ENCODE measurements around the gene RAB27B.

The RAB27B gene

DNA sequence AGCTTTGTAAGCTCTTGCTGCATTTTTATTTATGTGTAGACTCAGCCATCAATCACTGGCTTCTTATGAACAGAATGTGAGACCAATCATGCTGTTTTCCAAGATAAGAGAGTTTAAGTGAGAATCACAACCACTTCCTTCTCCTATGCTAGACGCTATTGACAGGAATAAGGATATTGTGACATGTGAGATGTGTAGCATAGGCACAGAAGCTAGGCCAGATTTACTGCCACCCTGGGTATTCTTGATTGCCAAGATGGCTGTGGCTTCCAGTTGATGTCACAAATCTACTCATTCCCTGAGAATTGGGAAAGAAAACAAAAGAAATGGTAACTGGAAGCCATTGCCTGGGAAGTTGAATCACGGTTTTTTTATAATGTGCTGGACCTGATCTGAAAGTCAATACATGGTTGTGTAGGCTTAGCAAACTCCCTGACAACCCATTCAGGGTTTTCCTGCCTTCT lies 49.9 kb downstream of the RAB27B start:
- peak; percentile 14 for DNase-seq (ENCODE audit: low read depth)
- TF ChIP-seq, protein P1, sequence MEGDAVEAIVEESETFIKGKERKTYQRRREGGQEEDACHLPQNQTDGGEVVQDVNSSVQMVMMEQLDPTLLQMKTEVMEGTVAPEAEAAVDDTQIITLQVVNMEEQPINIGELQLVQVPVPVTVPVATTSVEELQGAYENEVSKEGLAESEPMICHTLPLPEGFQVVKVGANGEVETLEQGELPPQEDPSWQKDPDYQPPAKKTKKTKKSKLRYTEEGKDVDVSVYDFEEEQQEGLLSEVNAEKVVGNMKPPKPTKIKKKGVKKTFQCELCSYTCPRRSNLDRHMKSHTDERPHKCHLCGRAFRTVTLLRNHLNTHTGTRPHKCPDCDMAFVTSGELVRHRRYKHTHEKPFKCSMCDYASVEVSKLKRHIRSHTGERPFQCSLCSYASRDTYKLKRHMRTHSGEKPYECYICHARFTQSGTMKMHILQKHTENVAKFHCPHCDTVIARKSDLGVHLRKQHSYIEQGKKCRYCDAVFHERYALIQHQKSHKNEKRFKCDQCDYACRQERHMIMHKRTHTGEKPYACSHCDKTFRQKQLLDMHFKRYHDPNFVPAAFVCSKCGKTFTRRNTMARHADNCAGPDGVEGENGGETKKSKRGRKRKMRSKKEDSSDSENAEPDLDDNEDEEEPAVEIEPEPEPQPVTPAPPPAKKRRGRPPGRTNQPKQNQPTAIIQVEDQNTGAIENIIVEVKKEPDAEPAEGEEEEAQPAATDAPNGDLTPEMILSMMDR (conservative IDR thresholded peaks at IDR 0.05; ENCODE audit: low read length) = no peak
- H3K4me3 ChIP-seq (ENCODE audit: low read length) = no peak overlapping the region

DNA sequence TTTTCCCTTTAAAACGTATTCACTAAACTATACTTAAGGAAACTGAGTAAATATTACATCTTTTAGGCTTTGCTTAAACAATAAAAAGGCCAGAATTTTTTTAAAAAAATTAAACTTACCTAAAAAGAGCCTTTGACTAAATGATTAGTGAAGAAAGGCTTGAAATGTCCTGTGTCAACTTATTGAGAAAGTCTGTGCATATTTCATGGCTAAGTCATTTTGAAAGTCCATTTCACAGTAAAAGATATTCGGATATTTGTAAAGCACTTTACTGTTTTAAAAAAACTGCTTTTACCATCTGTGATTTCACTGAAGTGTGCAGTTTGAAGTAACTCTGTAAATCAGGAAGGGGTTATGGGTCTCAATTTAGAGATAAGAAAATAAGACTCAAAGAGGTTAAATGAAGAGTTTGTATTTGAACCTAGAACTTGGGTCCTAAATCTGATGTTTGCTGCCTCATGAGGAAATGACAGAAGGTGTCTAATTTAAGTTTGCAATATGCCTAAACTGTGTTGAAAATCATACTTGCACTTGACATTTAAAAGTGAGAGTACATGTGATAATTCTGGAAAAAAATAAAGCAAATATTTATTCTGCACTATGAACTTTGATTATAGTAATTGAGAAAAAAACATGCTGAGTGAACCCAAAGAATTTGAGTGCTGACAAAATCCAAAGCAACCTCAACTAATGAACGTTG lies 50.5 kb downstream of the RAB27B start:
- TF ChIP-seq, protein P1 (conservative IDR thresholded peaks at IDR 0.05; ENCODE audit: low read length) = no peak
- no peak overlapping the region for H3K4me3 ChIP-seq (ENCODE audit: low read length)
- DNase-seq (ENCODE audit: low read depth) = no peak

- no peak for DNase-seq (ENCODE audit: low read depth)
- TF ChIP-seq, protein P1 (conservative IDR thresholded peaks at IDR 0.05; ENCODE audit: low read length) = no peak
Observed at GRCh38 chr18:54879691-54880090, 51.4 kb downstream of the RAB27B start.

DNA sequence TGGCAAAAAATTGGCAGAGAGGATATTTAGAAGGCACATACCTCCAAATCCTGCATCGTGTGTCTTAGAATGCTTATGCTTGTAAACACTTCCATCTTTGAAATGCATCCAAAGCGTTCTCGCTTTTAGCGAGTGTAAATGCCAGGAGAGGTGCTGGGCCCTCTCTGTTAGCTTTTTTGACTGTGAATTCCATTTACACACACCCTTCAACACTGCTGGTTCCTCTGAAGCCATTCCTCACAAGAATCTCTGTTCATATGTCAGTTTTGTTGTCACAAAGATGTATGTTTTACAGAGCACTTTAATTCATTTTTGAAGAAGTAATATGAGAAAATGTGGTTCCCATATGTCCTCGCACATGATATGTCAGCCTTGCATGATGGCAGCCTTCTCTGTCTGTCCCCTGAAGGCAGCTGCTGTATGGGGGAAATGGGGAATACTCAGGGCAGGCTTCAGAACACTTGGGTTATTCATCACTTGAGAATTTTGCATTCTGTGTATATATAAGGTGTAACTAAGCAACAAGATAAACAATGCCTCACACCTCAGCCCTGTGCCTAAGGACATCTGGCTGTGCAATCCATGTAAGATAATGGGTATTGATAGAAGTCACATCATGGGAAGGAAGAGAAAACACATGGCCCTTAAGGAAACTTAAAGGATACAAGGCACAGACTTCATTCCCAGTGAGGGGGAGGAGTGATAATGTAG lies 52.3 kb downstream of the RAB27B start:
- no peak overlapping the region for H3K4me3 ChIP-seq (ENCODE audit: low read length)
- TF ChIP-seq, protein P1 (conservative IDR thresholded peaks at IDR 0.05; ENCODE audit: low read length) = no peak
- peak; percentile 9 for DNase-seq (ENCODE audit: low read depth)

More at GRCh38 chr18:54879691-54880090, 51.4 kb downstream of the RAB27B start:
- no peak overlapping the region for H3K4me3 ChIP-seq (ENCODE audit: low read length)

- no peak overlapping the region for H3K4me3 ChIP-seq (ENCODE audit: low read length)
- TF ChIP-seq, protein P1 (conservative IDR thresholded peaks at IDR 0.05; ENCODE audit: low read length) = no peak
- DNase-seq (ENCODE audit: low read depth) = no peak
Observed at GRCh38 chr18:54881229-54881768, 53.0 kb downstream of the RAB27B start.

DNA sequence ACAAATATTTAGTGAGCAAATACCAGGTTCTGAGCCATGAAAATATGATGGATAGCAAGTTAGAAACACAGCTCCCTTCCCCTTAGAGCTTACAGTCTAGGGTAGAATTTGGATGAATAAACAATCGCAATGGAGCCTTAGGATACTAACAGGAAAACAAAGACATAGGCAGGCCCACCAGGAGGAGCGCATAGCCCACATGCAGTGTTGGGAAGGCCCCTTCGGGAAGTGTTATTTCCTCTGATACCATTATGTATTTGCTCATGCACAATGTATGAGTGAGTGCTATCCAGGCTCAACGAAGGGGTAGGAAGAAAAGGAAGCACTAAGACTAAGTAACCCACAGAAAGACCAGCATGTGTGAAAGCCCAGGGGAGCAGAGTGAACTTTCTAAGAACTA lies 54.0 kb downstream of the RAB27B start:
- TF ChIP-seq, protein P1 (conservative IDR thresholded peaks at IDR 0.05; ENCODE audit: low read length) = no peak
- H3K4me3 ChIP-seq (ENCODE audit: low read length) = no peak overlapping the region
- no peak for DNase-seq (ENCODE audit: low read depth)
